Stimulated activated CD4-positive, alpha-beta T cell treated with anti-CD3 and anti-CD28 coated beads, Interleukin-4, amount 100 ng/mL, for 1 hour (primary cell): Measurements from ENCODE around the gene SLC24A3.
"Not testable (repeated sequence)": the region's sequence is repeated elsewhere in the genome, so short reads cannot be mapped to it uniquely, and the experiment has no call there.

Experiments
- DNase-seq: peaks from one replicate; pipeline ENCODE4 v3.0.0-alpha.2; 2020

The SLC24A3 gene

DNA sequence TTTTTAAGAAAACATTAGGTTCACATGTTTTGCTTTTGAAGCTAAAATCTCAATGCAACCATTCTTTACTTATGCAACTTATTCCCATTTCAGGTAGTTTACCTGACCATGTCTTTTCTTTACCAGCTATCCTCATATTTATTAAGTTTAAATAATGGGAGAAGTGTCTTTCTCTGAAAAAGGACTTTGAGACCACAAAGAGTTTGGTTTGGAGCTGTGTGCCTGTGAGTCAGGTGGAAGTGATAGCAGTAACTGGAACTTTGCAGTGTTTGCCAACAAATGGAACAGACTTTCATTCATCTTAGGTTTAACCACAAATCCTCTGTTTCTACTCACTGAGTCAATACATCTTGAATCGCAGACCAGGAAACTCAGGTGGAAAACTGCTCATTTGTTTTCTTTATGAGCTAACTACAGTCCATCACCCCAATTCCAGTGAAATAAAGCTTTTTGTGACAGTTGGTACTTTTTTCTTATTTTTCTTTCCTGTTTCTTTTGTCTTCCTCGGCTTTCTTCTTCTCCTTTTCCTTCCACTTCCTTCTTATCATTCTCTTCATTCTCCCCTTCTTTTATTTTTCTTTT, 397.3 kb downstream of the SLC24A3 start:
- DNase-seq = no peak

DNA sequence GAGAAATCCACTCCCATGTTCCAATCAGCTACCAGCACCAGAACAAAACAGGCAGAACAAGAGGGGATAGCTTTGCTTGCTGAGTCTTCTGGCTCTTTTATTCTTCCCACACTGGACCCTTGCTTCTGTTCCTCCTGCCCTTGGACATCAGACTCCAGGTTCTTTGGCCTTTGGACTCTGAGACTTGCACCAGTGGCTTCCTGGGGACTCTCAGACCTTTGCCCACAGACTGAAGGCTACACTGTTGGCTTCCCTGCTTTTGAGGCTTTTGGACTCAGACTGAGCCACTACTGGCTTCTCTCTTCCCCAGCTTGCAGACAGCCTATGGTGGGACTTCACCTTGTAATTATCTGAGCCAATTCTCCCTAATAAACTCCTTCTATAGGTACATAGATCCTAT, 403.2 kb downstream of the SLC24A3 start:
- DNase-seq = no peak

DNA sequence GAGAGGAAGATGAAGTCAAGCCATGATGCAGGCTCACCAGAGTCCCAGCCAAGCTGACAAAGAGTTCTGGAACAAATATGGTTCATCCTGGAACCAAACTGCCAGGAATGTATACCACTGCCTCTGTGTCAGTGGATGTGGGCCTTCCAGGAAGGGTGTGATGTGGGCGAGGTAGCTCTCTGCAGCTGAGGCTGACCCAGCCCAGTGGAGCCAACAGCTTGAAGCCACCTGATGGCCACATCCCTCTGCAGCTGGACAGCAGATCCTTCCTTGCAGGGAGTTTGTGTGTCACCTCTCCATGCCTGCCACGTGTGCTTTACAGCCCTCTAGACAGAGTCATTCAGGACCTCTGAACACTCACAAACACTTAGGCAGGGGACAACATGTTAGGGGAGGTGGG, 403.6 kb downstream of the SLC24A3 start:
- DNase-seq = no peak

DNA sequence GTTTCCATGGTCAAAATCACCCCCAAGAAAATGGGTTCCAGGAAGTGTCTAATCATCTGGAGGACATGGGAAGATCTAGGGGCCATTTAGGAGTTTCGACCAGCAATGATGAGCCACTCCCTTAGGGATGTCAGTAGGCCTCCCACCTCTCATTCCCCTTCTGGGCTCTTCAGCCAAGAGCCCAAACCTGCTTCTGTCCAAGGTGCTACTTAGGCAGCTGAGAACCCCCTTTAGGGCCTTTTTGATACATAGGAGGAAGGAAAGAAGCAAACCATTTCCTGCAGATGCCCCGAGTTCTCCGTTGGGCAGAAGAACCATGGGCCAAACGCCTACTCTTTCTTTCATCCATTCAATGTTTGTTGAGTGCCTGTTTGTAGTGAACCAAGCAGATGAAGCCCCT, 404.2 kb downstream of the SLC24A3 start:
- DNase-seq = no peak

DNA sequence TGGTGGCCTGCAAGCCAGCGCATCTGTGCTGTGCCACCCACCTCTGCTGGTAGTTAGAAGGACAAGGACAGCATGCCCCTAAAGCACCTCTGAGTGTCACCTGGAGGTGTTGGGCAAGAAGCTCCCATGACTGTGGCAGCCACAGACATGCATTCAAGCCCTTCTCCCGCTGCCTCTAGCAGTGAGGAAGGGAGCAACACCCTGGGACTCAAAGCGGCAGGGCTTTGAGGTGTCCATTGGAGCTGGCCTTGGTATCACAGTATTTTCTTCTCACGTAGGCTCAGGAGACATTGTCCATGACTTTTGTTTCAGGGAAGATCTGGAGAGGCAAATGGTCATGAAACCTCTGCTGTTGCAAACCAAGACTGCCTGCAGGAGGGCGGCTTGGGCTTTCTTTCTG, 404.8 kb downstream of the SLC24A3 start:
- no peak for DNase-seq

DNA sequence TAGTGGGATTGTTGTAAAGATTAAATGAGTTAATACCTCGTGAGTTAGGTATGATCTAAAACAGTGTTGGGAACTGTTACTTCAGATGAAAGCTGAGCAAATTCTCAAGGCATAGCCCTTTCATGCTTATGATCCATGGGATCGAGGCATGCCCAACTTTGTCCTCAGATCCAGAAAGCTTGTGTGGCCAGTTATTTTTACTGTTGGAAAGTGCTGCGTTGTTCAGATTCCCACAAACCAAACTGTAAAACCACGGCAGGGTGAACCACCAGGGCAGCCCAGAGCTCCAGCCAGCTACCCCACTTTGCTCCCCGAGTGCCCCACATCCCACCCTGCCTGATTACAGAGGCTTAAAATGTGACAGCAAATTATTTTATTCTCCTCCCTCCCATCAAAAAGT, 406.3 kb downstream of the SLC24A3 start:
- no peak for DNase-seq

DNA sequence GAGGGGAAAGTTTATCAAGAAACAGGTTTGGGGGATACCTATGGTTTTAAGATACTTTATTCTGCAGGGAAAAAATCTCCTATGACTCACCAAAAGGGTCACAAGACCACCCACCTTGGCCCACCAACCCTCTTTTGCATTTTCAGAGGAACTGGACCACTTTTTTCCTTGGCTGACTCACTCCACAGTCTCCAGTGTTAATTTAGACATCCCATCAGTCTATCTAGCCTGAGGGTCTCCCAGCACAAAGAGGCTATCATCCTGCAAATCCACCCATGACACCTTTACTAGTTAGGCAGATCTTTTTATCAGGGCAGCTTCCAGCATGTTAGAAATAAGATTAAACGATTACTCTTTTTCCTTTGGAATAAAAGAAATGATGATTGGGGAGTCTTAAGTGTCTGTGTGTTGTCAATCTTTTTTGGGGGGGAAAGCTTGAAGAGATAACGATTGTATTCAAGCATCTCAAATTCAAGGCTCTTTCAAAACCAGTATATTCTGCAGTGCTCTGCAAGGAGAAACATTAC, 407.5 kb downstream of the SLC24A3 start:
- DNase-seq = no peak

DNA sequence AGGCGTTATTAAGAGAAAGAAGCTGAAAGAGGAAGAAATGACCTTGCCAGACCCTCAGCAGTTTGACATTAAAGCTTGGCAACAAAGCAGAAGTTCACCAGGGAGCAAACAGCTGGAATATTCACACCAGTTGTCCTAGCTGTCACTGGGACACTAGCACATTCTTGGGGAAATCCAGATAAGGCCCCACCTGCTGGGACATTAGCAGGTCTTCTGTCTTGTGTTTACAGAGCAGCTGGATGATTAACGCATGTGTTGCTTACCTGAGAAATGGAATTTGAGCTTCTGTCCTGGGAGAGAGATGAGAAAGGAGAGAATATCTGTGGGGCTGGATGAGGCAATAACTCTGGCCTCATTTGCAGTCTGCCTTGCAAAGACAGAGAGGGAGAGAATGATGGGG, 408.0 kb downstream of the SLC24A3 start:
- DNase-seq = no peak

DNA sequence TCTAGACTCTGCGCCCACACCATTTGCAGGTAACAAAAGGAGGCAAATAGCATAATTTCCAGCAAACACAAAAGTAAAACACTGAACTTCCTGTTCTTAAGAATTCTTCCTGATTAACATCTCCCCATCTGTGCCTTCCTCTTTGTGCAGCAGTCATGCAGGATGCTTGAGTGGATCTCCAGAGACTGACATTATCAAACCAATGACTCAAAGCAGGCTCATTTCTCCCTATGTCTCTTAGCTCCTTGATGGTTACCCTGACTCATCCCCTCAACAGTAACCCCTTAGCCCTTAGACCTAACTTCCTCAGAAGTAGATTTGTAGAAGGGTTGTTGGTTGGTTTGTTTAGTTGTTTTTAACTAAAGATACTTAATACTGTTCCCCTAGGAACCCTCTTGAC, 408.6 kb downstream of the SLC24A3 start:
- no peak for DNase-seq

DNA sequence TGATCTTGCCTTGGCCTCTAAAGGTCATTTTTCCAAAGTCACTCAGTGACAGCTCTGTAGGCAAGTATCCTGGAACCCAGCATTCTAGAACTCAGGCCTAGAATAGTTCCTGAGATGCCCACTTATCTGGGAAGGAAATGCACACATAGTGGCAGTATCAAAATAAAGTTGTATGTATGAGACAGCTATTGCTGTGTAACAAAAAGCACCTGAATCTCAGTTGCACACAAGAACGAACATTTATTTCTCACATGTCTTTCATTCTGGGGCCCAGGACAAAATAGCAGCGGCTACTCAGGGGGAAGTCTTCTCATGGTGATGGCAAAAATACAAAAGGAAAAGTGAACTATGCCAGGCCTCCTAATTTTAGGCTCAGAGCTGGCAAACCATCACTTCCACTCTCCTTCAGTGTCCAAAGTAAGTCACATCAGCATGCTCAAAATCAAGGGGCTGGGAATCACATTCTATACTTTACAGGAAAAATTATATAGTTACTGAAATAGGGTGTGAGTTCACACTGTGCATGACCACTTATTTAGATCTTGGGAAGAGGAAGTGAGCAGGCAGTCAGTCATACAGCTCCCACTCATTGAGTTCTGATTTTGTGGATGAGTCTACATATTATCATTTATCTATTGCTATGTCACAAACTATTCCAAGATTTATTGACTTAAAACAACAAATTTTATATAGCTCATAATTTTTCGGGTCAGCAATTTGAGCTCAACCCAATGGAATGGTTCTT, 412.0 kb downstream of the SLC24A3 start:
- DNase-seq = no peak

DNA sequence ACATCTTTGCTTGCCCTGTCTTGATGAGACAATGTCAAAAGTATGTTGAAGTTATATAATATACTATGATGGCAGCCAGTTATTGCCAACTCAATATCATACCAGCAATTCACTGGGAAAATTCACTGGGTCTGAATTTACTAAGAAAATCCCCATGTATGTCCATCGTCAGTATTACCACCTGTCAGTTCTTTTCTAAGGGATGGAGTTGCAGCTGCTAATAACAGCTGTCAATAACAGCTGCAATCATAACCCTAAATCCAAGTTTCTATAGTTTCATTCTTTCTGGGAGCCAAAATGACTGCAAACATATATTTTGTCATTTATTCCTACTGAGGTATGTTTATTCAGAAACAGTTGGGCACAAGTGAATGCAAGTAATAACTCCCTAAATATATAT, 413.0 kb downstream of the SLC24A3 start:
- no peak for DNase-seq

DNA sequence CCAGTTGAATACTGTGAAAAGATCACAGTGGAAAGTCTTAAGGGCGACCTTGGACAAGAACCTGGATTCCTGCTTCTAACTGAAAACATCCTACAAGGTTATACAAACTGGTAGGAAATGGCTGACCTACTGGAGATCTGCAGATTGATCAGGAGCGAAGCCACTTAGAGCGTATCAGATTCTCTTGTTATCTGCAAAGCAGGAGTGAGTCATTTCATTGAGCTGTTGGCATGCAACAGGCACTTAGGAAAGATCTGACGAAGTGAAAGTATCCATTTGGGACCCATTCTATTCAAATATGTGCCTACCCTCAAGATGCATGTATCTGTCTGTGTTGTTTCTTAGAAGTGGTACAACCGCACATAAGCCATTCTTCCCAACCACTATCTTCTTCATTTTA, 414.5 kb downstream of the SLC24A3 start:
- DNase-seq = no peak

DNA sequence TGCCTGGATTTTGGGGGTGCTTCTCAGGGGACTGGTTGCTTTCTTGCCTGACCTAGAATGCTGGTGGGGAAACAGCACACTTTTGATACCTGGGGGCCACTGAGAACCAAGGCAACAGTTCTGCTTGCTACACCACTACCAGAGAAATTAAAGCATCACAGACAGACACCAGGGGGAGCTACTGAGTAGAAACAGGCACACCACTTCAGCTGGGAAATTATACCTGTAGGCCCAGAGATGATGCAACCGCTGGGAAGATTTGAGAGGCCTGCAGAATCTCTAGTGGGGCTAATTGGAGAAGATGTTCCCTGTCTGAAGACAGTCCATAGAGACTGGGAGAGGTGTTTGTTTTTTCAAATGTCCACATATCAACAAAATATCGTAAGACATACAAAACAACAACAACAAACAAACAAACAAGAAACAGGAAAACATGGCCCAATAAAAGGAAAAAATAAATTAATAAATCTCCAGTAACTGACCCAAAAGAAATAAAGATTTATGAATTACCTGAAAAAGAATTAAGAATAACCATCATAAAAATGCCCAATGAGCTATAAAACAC, 416.2 kb downstream of the SLC24A3 start:
- no peak for DNase-seq

DNA sequence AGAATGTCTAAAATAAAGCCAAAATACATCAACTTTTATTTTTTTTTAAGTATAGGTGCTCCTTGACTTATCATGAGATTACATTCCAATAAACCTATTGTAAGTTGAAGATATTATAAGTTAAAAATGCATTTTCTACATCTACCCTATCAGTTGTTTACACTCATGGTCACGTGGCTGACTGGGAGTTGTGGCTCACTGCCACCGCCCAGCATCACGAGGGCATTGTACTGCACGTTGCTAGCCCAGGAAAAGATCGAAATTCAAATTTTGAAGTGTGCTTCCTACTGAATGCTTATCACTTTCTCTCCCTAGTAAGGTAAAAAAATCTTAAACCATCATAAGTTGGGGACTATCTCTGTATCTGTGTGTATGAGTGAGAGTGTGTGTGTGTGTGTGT, 419.0 kb downstream of the SLC24A3 start:
- no peak for DNase-seq

DNA sequence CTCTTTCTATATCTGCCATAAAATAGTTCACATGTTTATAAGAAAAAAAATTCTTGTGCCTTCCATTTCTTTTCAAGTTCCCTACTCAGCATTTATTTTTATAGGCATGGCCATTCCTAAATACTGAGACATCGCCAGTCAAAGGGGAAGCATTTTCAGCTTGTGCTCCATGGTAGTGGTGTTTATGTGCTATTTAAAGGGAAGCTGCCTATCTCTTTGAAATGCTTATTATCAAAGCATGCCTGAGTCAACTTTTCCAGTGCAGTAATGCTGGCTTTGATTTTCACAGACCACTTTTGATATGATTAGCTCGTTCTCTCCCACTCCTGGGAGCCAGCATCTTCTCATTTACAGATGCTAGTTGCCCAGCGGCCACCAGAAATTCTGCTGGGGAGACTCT, 421.5 kb downstream of the SLC24A3 start:
- no peak for DNase-seq

DNA sequence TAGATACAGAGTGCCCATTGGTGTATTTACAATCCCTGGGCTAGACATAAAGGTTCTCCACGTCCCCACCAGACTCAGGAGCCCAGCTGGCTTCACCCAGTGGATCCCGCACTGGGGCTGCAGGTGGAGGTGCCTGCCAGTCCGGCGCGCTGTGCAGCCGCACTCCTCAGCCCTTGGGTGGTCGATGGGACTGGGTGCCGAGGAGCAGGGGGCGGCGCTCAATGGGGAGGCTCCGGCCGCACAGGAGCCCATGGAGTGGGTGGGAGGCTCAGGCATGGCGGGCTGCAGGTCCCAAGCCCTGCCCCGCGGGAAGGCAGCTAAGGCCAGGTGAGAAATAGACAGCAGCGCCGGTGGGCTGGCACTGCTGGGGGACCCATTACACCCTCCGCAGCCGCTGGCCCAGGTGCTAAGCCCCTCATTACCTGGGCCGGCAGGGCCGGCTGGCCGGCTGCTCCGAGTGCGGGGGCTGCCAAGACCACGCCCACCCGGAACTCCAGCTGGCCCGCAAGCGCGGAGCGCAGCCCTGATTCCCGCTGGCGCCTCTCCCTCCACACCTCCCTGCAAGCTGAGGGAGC, 427.1 kb downstream of the SLC24A3 start:
- DNase-seq = not testable (repeated sequence)

DNA sequence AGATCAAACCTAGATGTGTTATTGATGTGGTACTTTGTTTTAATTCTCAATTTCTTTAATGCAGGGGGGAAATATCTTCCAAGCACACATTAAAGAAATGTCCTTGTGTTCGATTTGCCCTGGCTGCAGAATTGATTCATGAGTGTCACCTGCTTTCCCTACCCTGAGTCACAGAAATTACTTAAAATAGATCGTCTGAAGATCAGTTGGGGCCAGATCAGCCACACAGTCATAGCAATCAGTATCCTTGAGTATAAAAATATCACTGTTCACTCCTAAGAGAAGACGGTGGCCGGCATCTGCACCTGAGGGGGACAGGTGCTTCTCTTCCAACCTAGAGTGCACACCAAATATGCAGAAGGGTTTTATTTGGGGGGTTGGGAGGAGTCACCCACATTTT, 430.4 kb downstream of the SLC24A3 start:
- no peak for DNase-seq

DNA sequence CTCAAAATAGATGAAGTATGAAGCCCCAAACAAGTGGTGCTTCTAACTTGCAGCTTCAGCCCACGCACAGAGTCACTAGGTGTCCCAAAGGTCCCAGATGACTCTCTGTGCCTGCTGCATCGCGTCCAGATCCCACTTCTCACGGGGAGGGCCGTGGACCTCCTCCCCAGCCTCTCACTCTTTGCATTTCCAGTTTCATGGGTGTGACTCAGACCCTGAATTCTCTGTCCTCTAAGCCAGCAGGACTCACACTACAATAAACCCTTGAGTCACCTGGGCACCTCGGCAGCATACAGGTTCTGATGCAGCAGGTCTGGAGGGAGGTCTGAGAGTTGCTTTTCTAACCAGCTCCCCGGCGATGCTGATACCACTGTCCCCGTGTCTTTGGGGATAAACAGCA, 431.6 kb downstream of the SLC24A3 start:
- DNase-seq = no peak

DNA sequence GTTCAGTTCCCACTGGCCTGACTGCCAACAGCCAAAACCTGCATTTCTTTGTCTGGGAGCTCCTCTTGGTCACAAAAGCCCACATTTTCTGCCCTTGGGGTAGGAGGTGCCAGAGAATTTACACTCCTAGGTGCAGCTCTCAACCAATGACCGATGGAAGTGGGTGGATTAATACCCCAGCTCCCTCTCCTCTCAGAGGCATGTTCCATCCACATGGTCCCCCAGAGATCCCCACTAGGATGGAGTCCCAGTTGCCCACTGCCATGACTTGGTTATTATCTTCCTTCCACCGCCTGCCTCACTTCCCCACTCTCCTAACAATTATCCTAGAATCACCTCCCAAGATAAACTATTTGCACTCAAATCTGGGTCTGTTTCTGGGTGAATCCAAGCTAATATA, 434.5 kb downstream of the SLC24A3 start:
- no peak for DNase-seq

DNA sequence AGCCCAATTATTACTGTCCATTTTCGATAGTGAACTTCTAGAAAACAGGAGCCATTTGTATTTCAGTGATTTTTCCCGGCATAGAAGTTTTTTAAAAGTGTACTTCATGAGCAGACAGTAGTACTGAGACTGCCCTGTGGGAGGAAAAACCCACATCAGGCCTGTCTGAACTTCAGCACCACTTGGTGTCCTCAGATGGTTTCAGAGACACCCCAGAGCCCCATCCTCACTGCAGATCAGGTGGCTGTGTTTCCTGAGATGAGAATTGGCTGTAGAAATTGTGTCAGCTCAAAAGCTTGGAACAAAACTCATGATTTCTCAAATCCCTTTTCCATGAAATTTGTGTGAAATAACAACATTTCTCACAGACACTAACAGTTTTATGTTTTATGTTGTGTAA, 435.6 kb downstream of the SLC24A3 start:
- DNase-seq = no peak

DNA sequence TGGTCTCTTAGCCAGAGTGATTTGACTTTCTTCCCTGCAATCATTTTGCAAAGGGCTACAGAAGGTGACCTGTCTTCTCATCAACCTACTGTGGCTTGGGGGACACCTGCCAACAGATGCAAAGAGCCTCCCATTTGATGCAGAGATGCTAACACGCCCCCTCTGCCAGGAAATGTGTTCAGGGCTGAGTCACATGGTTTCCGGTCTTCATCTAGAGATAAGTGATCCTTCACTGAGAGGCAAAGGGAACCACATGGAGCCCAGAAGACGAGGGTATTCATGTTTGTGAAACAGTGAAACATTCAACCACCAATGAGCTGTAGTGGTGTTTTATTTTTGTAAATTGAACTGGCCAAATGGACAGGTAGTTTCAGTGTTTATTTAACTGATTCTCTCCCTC, 436.6 kb downstream of the SLC24A3 start:
- no peak for DNase-seq

DNA sequence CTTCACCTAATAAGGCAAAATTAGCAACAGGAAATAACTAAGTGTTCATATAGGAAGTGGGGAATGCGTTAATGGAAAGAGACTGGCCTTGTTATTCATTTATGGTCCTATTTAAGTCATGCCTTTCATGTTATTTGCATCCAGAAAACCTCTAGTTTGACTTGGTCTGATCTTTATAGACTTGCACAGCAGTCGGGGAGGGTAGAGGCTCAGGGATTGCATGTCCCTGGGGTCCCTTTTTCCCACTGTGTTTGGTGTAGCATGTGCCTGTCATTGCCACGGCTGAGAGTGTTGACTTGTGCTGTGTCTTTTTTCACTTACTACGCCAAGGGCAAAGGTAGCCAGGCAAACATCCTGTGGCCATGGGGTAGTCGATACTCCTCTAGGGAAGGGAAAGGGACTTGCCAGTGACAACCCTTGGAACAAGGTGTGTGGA, 440.2 kb downstream of the SLC24A3 start:
- no peak for DNase-seq

DNA sequence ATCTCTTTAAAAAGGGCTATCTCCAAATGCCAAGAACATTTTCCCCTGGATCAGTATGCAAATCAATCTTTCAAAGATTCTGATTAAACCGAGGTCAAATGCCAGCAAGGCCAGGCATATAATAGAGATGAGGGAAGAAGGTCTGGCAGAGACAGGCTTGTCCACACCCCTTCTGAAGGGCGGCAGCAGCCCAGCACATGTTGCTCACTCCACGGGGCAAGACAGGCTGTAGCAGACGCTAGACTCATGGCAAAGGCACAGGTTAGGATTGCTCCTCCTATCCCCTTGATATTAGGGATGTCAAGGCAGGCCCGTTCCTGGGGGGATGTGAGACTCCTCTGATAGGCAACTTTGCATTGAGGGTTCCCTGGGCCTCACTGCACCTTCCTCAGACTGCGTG, 440.9 kb downstream of the SLC24A3 start:
- DNase-seq = no peak

DNA sequence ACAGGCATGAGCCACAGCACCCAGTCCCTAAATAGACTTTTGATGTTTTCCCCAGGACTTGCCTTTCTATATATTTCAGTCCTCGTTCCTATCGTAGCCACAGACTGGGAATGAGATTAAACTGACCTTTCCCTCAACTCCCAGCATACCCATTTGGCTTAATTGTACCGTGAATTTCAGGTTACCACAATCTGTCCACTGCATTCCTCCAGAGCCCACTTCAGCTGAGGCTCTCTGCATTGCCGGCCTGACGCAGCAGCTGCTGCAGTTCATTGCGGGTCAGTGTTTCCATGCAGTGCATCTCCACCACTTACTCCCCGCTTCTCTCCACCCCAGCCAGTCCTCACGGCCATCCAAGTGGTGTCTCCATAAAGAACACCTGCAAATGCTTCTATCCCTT, 442.5 kb downstream of the SLC24A3 start:
- DNase-seq = no peak
